GM21528 (cell line): ENCODE results near the gene DUSP1.

Source experiments
- ATAC-seq: cut with Tn5 transposase; IDR thresholded peaks from one replicate; pipeline ENCODE4 v1.9.1; 2021; ENCODE audit warnings: mild to moderate bottlenecking, moderate library complexity; ENCODE audit not compliant: unreplicated experiment, low FRiP score

The DUSP1 gene

DNA sequence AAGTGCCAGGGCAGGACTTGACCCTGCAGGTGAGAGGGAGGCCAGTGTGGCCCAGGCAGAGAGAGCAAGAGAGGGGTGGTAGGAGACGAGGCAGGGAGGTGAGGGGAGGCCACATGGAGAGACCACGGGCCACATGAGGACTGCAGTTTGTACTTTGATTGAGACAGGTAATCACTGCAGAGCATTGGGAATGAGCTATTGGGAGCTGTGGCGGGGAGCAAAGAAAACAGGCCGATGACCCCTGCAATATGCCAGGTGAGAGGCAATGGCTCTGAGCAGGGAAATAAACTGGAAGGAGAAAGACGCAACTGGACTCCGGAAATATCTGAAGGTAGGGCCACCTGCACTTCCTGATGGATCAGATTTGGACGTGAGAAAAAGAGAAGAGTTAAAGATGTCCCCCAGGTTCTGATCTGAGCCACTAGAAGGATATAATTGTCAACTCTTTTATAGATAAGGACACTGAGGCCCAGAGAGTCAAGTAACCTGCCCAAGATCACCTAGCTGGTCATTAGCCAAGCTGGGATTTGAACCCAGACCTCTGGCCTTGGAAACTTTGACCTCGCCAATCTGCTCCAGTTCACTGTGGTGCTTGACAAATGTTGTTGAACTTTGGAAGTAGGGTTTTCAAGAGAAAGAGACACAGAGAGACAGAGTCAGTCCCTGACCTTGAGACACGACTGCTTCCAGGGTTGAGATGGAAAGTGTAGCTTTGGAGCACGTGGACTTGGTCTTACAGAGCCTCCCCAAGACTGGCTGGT lies 42.3 kb downstream of the DUSP1 start:
- ATAC-seq, result no peak

DNA sequence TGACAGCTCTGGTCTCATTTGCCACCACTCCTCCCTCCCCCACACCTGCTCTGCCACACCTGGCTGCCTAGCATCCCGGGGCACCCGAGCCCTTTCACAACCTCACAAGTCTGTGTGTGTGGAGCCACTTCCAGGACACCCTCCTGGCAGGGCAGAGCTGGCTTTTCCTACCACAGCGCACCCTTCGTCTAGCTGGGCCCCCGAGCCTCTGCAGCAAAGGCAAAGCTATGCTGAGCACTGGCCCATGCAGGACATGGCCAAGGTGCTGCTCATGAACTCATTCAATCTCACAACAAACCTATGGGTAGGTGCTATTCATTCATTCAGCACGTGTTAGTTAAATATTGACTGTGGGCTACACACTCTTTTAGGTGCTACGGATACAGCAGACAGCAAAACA lies 43.4 kb downstream of the DUSP1 start:
- ATAC-seq, result no peak

DNA sequence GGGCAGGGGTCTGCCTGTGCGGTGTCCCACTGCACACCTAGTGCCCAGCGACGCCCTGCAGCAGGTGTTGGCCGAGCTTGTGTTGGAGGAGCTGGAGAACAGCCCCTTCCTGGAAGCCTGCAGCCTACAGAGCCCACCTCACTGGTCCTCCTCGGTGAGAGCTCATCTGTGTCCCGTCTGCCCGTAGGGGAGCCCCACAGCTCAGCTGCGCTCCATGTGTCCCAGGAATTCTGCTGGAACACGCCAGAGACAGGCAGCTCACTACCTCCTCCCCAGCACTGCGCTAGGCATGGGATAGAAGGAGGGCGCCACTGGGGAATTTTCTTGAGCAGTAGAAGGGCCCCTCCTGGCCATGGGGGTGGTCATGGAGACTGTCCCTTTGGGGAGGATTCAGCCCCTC lies 44.0 kb downstream of the DUSP1 start:
- no peak for ATAC-seq

DNA sequence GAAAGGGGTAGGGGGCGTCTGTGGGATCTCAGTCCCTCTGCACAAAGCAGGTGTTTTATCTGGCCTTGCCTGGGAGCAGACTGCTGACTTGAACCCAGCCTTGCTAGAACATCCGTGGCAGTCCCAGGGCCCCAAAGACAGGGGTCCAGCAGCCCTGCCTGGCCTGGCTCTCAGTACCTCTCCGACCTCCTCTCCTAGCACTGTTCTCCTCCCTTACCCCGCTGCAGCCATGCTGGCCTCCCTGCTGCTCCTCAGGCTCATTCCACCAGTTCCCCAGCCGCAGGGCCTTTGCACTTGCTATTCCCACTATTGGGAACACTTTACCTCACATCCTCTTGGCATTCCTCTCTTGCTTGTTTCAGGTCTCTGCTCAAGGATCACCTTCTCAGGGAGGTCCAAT lies 45.2 kb downstream of the DUSP1 start:
- no peak for ATAC-seq

DNA sequence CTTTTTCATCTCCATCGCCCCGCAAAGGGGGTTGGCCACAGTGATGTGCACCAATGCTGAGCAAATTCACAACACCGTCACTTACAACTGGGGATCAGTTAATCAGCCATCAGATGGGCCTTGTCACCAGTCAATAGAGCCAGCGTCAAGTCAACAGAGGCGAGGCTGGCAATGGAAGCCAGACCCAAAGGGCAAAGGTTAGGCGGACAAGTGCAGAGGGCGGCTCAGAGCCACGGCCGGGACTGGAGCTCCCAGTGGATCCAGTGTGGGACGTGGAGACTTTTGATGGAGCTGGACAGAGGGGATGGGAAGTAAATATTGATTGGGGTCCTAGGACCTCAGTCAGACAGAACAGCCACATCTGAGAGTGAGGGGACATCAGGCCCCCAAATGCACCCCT lies 45.7 kb downstream of the DUSP1 start:
- ATAC-seq, result no peak

DNA sequence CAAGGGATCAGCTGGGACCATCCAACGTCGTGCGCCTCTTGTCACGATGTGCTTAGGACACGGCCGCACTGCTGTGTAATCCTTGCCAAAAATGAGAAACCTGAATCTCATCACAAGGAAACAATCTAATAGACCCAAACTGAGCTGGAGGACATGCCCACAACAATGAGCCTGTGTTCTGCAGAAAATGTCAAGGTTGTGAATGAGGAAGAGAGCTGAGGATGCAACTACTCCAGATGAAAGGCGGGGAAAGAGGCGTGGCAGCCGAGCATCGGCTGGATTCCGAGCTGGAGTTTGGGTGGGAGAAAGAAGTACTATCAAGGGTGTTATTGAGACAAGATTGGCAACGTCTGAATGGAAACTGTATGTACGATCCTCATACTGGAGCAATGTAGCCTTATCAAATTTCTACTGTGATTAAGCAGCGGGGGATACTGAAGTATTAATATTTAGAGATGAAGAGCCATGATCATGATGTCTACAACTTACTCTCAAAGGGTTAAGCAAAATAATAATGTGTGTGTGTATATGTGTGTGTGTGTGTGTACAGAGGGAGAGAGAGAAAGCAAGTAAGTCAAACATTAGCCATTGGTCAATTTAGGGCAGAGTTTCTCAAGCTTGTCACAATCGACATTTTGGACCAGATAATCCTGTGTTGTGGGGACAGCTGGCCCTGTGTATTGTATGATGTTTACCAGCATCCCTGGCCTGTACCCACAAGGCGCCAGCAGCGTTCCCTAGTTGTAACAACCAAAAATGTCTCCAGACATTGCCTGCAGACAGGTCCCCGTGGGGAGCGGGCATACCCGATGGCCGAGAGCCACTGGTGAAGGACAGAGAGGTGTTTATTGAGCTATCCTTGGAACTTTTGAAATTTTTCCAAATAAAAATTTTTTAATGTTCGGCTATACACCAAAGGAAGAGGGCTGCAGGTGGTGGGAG lies 46.5 kb downstream of the DUSP1 start:
- ATAC-seq, result no peak

DNA sequence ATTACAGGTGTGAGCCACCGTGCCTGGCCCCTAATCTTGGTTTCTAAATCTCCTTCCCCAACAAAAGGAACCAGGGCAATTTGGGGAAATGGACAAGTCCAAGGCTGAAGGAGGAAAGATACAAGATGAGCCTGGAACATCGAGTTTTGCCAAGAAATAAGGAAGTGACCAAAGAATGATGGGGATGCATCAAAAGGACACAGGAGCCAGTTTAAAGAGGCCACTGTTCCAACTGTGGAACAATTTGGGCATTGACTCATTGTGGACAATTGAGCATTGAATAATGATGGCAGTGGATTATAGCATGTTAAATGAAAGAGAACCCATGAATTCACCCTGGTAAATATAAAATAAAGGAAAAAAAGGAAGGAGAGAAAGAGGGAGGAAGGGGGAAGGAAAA lies 47.5 kb downstream of the DUSP1 start:
- ATAC-seq, result no peak

DNA sequence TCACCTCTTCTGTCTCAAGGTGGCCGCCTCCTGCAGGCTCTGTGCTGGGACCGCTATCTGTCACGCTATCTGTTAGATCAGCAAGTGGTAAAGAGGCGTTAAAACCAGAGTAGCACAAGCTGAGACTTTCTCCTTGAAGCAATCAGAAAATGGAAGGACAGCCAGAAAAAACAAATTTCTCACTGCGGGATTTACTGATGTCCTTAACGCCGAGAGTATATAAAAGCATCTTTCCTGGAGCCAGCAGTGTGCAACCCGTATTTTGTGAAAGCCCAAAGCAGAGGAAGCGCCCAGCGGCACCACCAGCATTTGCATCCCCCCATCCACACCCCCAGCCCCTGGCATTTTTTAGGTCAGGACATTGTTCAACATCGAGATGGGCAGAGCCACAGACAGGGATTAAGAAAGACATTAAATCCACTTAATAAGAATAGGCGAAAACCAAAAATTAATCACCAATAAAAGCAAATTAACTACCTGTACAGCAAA lies 48.6 kb downstream of the DUSP1 start:
- ATAC-seq, result no peak

DNA sequence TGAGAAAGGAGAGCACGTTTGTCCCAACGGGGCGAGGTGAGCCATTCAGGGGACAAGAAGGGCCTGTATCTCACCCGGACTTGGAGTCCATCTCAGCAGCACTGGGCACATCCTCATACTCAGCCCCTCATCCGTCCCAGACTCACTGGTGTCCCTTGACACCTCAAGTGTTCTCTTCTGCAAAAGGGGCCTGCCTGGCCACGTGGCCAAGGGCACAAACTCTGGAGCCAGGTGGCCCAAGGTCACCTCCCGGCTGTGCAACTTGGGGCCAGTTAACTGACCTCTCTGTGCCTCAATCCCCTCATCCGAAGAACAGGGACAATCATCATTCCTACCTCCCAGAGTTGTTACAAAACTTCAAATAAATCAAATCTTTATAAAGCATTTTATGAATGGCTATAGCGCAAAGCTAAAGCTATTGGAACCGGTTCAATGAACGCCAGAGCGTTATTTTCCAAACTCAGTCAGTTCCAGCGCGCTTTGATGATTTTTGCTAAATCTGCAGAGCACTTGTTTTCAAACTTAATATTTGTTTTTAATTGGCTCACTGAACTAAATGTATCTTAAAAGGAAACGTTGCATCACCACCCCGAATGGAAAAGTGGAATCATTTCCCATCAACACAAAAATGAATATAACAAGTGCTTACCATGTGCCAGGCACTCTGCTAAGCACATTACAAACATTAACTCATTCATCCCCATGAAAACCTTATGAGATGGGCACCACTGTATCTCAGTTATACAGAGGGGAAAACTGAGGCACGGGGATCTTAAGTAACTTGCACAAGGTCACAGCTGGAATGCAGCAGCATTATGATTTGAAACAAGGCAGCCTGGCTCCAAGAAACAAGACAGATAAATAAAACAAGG lies 49.3 kb downstream of the DUSP1 start:
- no peak for ATAC-seq

DNA sequence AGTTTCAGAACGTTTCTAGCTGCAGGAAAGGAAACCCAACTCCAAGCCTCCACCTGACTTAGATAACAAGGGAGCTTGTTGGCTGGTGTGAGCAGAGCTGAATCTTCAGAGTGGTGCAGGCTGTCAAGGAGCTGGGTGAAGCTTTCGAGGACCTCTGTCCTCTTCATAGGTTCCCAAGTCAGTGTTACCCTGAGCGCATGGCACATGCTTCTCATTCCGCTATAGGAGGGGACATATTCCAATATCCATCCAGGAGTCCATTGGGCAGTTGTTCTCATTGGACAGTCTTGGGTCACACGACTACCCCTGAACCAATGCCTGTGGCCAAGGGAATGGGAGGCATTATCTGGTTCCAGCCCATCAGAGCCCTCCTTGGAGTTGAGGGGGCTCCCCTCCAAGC lies 50.3 kb downstream of the DUSP1 start:
- ATAC-seq, result no peak

DNA sequence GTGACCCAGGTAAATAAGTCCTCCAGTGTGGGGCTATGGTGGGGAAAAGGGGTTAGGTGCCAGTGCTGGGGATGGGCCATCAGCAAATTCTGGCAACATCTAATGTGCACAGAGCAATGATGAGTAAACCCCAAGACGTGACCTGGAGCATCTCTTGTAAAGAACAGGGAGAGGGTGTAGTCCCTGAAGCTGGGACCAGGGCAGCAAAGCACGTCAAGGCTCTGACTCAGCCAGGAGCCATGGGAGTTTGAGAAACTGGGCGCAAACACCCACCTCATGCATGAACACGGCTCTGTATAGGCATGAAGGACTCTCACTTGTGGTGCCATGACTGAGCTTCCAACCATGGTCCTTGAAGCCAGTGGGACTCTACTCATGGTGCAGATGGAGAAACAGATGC lies 51.8 kb downstream of the DUSP1 start:
- ATAC-seq, result no peak

DNA sequence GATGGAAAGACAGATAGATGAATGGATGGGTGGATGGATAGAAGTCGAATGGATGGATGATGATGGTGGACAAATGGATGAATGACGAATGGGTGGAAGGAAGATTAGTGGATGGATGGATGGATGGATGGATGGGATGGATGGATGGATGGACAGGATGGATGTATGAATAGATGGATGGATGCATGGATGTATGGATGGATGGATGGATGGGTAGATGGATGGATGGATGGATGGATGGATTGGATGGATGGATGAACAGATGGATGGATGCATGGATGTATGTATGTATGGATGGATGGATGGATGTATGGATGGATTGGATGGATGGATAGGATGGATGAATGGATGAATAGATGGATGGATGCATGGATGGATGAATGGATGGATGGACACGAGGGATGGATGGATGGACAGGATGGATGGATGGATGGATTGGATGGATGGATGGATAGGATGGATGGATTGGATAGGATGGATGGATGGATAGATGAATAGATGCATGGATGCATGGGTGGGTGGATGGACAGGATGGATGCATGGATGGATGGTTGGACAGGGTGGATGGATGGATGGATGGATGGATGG lies 52.4 kb downstream of the DUSP1 start:
- no peak for ATAC-seq
